ENCODE results near the gene TBC1D16.

Gene TBC1D16

DNA sequence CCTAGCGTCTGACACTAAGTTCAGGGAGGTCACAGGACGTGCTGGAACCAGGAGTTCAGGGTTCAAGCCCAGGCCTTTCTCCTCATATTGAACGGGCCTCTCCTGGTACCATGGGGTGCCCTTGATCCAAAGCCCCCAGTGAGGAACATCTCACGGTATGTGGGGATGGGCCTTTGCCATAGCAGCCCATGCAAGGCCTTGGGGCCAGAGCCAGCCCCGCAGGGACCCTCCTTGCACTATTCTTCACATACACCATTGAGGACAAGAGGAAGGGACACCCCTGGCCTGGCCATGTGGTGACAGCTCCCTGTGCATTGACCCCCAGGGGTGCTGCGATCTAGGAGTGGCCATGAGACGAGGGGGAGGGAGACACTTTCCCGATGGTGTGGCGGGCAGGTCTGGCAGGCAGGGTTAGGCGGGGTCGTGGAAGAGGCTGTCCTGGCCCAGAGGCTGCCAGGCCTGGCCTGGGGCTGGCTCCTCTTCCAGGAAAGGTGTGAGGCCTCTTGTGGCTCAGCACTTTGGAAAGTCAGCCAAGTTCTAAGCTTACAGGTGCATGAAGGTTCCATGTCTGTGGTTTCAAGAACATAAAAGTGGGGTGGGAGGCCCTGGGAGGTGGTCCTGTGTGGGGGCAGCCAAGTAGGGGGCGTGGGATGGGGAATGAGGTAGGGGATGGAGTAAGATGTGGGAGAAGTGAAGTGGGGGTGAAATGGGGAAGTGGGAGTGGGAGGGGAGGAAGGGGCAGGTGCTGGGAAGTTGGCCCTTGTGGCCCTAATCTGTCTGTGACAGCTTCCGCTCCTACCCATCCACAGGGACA lies 107.8 kb downstream of the TBC1D16 start:
- DNase-seq (ENCODE audit: low read depth): no peak

DNA sequence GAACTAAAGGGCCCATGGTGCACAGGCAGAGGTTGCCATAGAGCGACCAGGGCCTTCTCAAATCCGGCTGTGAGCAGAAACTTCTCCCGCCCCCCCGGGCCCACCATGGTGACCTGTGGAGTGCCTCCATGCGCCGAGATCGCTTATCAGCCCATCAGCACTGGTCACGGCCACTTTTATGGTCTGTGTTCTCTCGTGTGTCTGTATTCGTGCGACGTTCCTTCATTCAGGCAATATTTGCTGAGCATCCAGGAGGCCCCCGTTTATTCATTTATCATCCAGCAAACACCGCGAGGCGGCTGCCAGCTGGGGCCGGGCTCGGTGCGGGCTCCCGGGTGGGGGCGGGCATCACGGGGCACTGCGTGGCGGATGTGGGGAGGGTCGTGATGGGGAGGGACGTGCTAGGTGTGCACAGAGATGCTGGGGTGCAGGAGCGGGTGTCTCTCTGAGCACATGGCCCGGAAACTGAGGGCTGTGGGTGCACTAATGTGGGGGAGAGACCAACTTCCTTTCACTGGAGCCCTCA lies 108.5 kb downstream of the TBC1D16 start:
- no peak for DNase-seq (ENCODE audit: low read depth)

DNA sequence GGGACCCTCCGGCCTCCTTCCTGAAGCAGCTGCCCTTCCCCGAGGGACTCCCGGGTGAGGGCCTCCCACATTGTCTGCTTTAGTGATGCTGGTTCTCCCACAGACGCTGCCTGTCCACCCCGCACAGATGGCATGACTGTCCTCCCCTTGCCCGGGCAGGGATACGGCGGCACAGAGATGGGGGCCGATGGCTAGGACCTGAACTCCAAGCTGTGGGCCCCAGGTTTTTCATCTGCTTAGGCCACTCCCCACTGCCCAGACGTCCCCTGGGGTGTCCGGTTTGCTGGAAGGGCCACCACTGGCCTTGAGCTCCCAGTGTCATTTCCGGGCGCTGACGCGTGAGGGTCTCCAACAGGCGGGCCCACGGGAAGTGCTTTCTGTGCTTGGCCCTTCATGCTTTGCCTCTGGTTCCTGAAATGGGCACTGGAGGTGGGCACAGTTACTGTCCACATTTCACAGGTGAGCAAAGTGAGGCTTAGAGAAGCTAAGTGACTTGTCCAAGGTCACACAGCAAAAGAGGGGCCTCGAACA lies 109.0 kb downstream of the TBC1D16 start:
- DNase-seq (ENCODE audit: low read depth): no peak

DNA sequence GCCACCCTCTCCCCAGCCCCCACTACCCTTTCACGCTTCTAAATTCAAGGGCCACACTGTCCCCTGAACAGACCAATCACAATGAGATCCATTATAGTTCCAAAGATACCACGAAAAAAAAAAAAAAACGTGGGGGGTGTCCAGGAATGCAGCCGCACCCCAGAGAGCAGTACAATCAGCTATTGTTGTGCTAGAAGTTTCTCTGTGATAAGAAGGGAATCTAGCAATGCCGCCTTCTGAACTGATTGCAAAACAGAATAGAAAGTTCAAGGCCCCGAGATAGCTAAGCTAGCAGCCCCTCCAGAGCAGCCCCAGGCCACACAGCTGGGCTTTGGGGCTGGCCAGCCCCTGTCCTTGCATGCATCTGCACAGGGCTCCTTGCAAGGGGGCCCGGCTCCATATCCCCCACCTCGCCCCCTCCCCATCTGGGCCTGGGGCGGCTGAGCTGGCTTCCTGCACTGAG lies 109.5 kb downstream of the TBC1D16 start:
- no peak for DNase-seq (ENCODE audit: low read depth)

DNA sequence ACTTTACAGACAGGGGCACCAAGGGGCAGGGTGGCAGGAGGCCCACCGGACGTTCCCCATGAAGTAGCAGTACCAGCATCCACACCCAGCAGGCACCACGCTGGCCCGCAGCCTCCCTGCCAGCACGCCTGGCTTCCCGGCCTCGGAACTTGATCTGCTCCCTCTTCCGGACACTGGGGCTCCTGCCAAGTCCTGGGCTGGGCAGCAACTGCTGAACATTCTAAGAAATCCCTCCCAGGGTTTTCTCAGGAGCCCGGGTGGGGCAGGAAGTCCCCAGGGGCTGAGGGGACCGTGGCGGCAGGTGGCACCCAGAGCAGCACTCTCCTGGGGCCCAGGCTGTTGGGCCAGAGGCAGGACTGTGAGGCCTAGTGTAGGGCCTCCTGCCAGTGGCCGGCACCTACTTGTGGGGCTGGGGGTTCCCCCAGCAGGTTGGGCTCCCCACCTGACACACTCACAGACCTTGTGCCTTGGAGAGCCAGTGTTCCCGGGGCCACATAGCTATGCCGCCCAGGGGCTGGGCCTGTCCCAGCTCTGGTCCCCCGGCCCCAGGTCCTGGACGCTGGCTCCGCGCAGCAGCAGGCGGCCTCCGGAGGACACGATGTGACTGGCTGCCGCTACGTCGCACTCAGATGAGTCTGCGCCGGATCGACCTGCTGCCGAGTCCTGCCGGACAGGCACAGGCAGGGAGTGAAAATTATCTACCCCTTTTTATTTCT lies 110.3 kb downstream of the TBC1D16 start:
- no peak for DNase-seq (ENCODE audit: low read depth)

GRCh38 chr17:79924639-79924976 lies 111.1 kb downstream of the TBC1D16 start:
- no peak for DNase-seq (ENCODE audit: low read depth)

- no peak for DNase-seq (ENCODE audit: low read depth)
Measured at GRCh38 chr17:79923974-79924638, 111.6 kb downstream of the TBC1D16 start.

- no peak for DNase-seq (ENCODE audit: low read depth)
Measured at GRCh38 chr17:79922798-79923197, 112.9 kb downstream of the TBC1D16 start.

DNA sequence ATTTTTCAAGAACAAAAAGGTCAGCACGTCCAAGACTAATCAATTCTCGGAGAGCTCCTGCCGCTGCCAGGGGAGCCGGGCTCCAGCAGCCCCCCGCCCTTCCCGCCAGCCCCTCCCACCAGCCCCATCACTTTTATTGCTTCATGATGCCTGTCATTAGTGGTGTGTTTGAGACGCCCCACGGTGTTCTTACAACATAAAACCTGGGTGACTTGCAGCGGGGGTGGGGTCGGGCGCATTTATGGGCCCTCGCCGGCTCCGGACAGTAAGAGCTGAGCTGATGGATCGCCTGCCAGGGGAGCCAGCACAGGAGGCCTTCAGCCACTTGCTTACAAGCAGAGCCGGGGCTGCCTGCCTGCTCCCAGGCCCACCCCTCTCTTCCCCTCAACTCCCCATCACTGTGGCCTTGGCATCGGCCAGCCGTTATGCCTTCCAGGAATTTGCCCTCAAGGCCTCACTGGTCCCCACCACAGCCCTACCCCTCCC lies 113.5 kb downstream of the TBC1D16 start:
- no peak for DNase-seq (ENCODE audit: low read depth)

DNA sequence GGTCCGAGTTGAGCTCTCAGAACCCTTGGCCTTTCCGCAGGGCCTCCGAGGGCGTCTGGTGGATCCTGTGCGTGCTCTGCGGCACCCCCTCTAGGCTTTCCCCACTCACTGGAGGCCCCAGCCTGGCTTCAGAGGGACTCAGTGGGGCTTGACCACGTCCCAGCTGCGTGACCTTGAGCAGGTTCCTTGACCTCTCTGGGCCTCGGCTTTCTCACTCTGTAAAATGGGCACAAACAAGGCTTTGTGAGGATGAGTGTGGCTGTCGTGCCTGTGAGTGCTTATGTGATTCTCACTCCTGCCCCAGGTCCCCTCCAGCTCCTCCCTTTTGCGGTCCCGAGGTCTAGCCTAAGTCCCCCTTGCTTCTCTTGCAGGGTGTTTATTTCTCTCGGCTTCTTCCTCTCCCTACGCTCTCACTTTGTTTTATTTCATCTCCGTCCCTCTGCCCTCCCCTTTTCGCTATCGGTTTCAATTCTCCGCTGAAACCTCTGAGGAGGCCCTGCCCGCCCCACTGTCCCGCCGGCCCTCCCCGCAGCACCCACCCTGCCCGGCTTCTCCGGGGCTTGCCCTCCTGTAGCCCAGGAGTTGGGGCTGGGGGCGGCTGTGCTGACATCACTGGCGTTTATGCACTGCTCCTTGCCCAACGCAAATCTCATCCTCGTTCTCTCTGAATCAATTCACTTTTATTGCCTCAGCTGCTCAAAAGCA lies 114.1 kb downstream of the TBC1D16 start:
- no peak for DNase-seq (ENCODE audit: low read depth)

DNA sequence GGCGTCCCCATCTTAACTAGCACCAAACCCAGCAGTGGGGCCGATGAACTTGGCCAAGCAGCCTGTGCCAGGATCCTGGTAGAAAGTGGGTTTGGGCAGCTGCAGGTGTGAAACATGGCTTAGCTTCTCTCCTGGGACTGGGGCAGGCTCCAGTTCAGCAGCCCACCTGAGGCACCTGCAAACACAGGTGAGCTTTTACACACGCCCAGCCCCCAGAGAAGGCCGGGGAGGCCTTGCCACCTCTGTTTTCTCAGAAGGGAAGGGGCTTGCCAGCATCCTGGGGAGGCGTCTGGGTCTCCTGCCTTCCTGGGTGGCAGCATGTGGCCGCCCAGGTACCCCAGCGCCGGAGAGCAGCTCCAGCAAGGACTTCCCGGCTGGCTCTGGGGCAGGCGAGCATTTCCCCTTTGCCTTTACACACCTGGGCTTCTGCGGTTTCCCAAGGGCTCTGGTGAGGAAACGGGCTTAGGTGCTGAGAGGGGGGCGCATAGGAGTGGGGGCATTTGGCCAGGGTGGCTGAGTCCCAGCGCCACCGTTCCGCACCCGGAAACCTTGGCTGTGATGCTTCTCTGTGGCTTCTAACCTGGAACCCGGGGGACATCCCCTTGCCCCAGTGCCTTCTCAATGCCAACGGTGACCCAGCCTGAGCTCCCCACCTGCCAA lies 114.8 kb downstream of the TBC1D16 start:
- DNase-seq (ENCODE audit: low read depth): no peak

- no peak for DNase-seq (ENCODE audit: low read depth)
Measured at GRCh38 chr17:79919862-79920720, 115.6 kb downstream of the TBC1D16 start.

DNA sequence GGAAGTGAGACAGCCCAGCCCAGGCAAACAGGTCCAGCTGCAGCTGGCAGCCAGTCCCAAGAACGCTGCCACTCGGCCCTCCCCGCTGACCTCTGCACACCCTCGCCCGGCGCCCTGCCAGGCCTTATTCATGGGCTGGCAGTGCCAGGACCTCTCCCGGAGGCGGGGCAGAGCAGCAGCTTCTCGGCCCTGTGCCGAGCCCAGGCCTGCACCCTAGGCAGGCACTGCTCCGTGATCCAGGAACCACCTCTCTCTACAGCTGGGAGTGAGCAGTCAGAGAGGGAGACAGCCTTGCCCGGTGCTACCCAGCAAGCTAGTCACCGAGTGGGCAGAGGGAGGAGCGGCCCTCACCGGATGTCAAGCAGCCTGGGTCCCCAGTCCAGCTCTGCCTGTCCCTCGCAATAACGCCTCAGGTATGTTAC lies 116.5 kb downstream of the TBC1D16 start:
- no peak for DNase-seq (ENCODE audit: low read depth)

DNA sequence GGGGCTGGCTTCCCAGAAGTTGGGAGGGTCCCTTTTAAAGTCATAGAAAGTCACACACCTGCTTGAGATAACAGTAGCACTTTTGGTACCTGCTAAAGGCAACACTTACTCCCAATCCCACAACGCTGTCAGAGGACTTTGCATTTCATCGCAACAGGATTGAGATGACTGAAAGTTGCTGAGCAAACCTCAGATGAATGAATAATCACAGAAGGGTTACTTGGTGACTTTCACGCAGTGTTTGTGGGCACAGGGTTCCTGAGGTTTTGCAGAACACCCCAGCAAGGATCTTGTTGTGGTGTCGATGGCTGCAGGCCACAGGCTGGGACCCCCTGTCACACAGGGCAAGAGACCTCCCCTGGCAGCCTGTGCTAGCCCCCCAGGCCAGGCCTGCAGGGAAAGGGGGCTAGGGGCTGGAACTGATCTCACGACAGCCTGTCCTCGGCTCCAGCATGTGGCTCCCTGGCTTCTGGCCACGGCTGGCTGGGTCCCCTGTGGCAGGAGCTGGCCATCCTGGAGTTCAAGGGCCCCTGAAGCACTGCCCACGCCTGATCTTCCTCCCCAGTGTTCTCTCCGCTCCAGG lies 117.0 kb downstream of the TBC1D16 start:
- DNase-seq (ENCODE audit: low read depth): no peak

DNA sequence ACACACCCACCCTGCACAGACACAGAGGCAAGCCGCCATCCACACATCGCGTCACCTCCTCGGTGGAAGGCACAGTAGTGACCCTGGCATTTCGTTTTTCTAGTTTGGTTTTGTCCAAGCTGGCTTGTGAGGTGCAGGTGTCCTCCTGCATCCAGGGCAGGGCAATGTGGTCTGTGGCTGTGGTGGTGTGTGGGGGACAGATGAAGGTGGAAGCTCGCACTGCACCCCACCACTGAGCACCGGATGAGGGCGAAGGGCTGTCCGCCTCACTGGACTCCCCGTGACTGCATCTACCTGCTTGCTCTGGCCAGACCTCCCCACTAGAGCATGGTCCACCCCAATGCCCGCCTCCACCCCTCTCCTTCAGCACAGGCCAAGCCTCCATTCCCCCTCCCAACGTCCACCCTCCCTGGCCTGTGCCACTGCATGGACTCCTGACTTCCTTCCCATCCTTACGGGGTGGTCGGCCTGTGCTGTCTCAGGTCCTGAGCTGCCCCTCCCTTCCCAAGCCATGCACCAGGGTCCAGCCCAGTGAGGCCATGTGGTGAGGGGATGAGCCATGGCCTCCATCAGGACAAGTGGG lies 117.7 kb downstream of the TBC1D16 start:
- no peak for DNase-seq (ENCODE audit: low read depth)

DNA sequence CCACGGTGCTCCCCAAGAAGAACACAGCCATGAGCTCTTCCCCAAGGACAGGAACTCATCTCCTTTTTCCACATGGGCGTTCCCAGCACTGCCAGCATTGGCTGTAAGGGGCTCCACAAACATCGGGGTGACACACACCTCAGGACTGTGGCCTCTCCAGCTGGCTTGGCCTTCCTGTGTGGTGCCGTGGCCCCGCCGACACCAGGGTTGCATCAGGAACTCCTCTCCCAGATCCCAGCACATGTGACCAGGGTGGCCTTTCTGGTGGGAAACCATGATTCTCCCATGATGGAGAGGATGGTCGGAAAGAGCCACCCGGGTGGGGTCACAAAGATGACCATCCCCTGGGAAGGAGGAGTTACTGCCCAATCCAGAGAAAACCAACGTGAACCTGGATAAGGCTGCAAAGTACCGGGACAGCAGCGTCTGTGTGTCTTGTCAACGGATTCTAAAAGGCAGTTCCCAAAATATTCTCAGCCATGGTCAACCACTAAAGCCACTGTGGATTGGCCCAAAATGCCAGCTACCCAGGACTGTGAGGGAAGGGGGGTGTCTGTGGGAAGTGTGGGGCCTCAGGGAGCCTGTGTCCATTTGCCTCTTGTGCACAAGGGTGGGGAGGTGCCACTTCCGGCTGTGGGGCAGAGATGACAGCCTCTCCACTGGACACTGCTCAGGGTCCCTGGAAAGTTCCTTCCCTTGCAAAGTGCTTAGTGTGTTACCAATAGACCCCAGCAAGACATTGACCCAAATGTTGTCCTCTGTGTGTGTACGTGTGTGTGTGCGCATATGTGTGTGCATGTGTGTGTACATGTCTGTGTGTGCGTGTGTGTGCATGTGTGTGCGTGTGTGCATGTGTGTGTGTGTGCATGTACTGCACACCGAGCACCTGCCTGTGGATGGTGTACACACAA lies 118.4 kb downstream of the TBC1D16 start:
- DNase-seq (ENCODE audit: low read depth): no peak

DNA sequence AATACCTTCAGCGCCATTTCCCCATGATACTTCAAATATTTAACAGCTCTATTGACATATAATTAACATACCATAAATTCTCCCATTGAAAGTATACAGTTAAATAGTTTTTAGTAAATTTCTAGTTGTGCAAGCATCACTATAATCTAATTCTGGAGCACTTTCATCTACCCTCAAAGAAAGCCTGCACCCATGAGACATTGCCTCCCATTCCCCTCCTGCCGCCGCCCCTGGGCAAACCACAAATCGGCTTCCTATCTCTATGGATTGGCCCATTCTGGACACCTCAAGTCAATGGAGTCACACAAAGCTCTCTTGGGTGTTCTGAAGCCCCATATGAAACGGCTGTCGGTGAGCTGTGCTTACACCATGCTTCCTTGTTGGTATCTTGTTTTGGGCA lies 119.2 kb downstream of the TBC1D16 start:
- DNase-seq (ENCODE audit: low read depth): no peak

- no peak for DNase-seq (ENCODE audit: low read depth)
Measured at GRCh38 chr17:79915850-79916430, 119.7 kb downstream of the TBC1D16 start.
